DND-41 (cell line): ENCODE data around the gene UBE3C.
A peak's percentile ranks its signal among the peaks of the same experiment; 100 is the strongest.

ENCODE experiments used
- ATAC-seq: fragments of 200-7000 bp; cut with Tn5 transposase; 3 replicates; pipeline ENCODE4 v1.9.1; 2021; ENCODE audit warnings: low read depth; ENCODE audit not compliant: insufficient read depth
- DNase-seq: peaks from one replicate; pipeline ENCODE4 v3.0.0-alpha.2; 2020
- H2AFZ ChIP-seq: 2 replicates; pipeline ENCODE4 v1.6.0; 2012; ENCODE audit warnings: low read depth, low read length
- H3K27ac ChIP-seq: 2 replicates; pipeline ENCODE4 v1.5.1; 2012; ENCODE audit warnings: low read length, inconsistent platforms
- H3K27me3 ChIP-seq: fragments of 200-600 bp; sonication (generic); 2 replicates; pipeline ENCODE4 v1.6.0; 2012; ENCODE audit warnings: low read length, mild to moderate bottlenecking, inconsistent platforms; ENCODE audit not compliant: insufficient read depth, poor library complexity
- H3K36me3 ChIP-seq: 2 replicates; pipeline ENCODE4 v1.5.1; 2012; ENCODE audit warnings: low read length, inconsistent platforms; ENCODE audit not compliant: insufficient read depth
- H3K4me1 ChIP-seq: 2 replicates; pipeline ENCODE4 v1.5.1; 2012; ENCODE audit warnings: mild to moderate bottlenecking, low read length; ENCODE audit not compliant: insufficient read depth
- H3K4me2 ChIP-seq: 2 replicates; pipeline ENCODE4 v1.6.0; 2012; ENCODE audit warnings: mild to moderate bottlenecking, moderate library complexity, low read length, inconsistent platforms; ENCODE audit not compliant: insufficient read depth
- H3K4me3 ChIP-seq, 2 experiments: fragments of 200-600 bp in 1 of 2; shearing (Covaris generic) in 1 of 2; 2 replicates each; pipeline ENCODE4 v1.5.1; 2012 to 2016; ENCODE audit warnings: inconsistent platforms in 2 of 2, low read length in 2 of 2, mild to moderate bottlenecking in 2 of 2, low read depth in 1 of 2, moderate library complexity in 1 of 2
- H3K79me2 ChIP-seq: 2 replicates; pipeline ENCODE4 v1.6.0; 2012; ENCODE audit warnings: low read length, inconsistent platforms; ENCODE audit not compliant: insufficient read depth
- H3K9ac ChIP-seq: 2 replicates; pipeline ENCODE4 v1.6.0; 2012; ENCODE audit warnings: low read depth, mild to moderate bottlenecking, inconsistent platforms, low read length, moderate library complexity
- H3K9me3 ChIP-seq: 2 replicates; pipeline ENCODE4 v1.5.1; 2012; ENCODE audit warnings: low read length, moderate library complexity, mild to moderate bottlenecking, inconsistent platforms; ENCODE audit not compliant: insufficient read depth, severe bottlenecking
- H4K20me1 ChIP-seq: 2 replicates; pipeline ENCODE4 v1.6.0; 2012; ENCODE audit warnings: low read length; ENCODE audit not compliant: insufficient read depth
- CTCF ChIP-seq: IDR thresholded peaks from 2 replicates; pipeline ENCODE4 v1.5.1; 2012; ENCODE audit warnings: borderline replicate concordance, low read length, moderate library complexity, mild to moderate bottlenecking; ENCODE audit not compliant: poor library complexity, severe bottlenecking; ENCODE audit errors: extremely low read depth
- EZH2 ChIP-seq: IDR thresholded peaks from 3 replicates; pipeline ENCODE4 v1.6.1; 2012; ENCODE audit warnings: borderline replicate concordance, low read depth, mild to moderate bottlenecking, moderate library complexity, low read length, inconsistent platforms; ENCODE audit not compliant: severe bottlenecking

Gene UBE3C

GRCh38 chr7:157138424-157139110 lies at the start of gene UBE3C:
UBE3C (plus strand) TSS chr7:157138926; CDS start chr7:157139273, 347 bp downstream.
- Histone ChIP-seq H3K4me1 (peaks cover 45% of the 10 kb centered on the region), H4K20me1 (peaks cover 38% of the 10 kb centered on the region), H3K4me2 (peak within 1 kb of the TSS; percentile 74), H3K9ac (peak within 1 kb of the TSS; percentile 73), H3K27ac (peak within 1 kb of the TSS; percentile 73), H3K36me3 (peaks cover 34% of the 10 kb centered on the region), H3K9me3 (no peaks in the 10 kb centered on the region), H3K4me3 (peak within 1 kb of the TSS; percentile 40 to 66; a peak in 3 of 4 replicates), H3K27me3 (no peaks in the 10 kb centered on the region), H2AFZ (peak within 1 kb of the TSS; percentile 76), H3K79me2 (peaks cover 46% of the 10 kb centered on the region)
- TF ChIP-seq CTCF (no peak), EZH2 (no peak)
- ATAC-seq = peak; percentile 79
- peak; percentile 92 for DNase-seq

GRCh38 chr7:157089100-157089610 lies 49.6 kb upstream of the UBE3C start:
- Histone ChIP-seq H2AFZ (no peak overlapping the region), H4K20me1 (no peaks in the 10 kb centered on the region), H3K36me3 (no peaks in the 10 kb centered on the region), H3K9me3 (peaks cover 13% of the 10 kb centered on the region), H3K4me3 (no peak overlapping the region), H3K27ac (no peak overlapping the region), H3K4me2 (no peak overlapping the region), H3K4me1 (no peaks in the 10 kb centered on the region), H3K9ac (no peak overlapping the region), H3K27me3 (no peaks in the 10 kb centered on the region), H3K79me2 (no peaks in the 10 kb centered on the region)
- no peak for TF ChIP-seq CTCF
- TF ChIP-seq EZH2 = no peak
- ATAC-seq (no peak), DNase-seq (no peak)

- H3K27me3 ChIP-seq = no peaks in the 10 kb centered on the region
Observed at GRCh38 chr7:157090485-157091165, 48.1 kb upstream of the UBE3C start.

More at GRCh38 chr7:157090485-157091165, 48.1 kb upstream of the UBE3C start:
- Histone ChIP-seq H4K20me1 (no peaks in the 10 kb centered on the region), H3K4me2 (no peak overlapping the region), H3K79me2 (no peaks in the 10 kb centered on the region), H3K9ac (no peak overlapping the region), H3K9me3 (peaks cover 7% of the 10 kb centered on the region), H3K27ac (no peak overlapping the region), H3K4me1 (no peaks in the 10 kb centered on the region), H3K4me3 (no peak overlapping the region), H2AFZ (no peak overlapping the region), H3K36me3 (no peaks in the 10 kb centered on the region)
- ATAC-seq (no peak), DNase-seq (no peak)
- TF ChIP-seq CTCF = no peak
- no peak for TF ChIP-seq EZH2
